GM21423 (cell line): Measurements from ENCODE around the gene GNG13.
"Not testable (repeated sequence)": the region's sequence is repeated elsewhere in the genome, so short reads cannot be mapped to it uniquely, and the experiment has no call there.

ENCODE experiments used
- ATAC-seq: cut with Tn5 transposase; IDR thresholded peaks from one replicate; pipeline ENCODE4 v1.9.1; 2021; ENCODE audit warnings: mild to moderate bottlenecking, moderate library complexity; ENCODE audit not compliant: unreplicated experiment

GNG13 gene

DNA sequence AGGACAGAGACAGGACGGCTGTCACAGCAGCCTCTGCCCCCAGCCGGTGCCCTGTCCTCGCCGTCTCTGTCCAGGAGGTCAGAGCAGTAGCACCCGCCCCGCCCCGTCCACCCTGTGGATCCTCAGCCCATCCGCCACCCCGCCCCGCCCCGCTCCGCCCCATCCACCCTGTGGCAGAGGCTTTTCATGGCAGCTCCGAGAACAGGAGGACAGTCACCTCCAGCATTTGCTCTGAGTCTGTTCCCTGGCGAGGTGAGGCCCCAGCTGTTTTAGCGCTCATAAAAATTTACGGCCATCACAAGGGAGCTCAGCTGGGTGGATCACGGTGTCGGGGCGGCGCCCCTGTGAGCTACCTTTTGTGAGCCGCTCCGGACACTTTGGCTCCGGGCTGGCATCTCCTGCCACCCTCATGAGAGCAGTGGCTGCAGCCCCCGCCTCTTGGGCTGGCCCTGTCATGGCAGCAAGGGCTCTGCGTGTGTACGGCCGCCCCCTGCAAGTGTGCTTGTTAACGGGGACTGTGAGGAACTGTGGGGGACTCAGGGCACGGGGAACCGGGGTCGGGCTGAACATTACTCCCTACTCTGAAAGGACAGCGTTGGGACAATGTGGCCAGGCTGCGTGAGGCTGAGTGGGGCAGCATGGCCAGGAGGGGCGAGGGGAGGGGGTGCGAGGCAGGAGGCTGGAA lies 32.3 kb upstream of the GNG13 start:
- ATAC-seq: no peak

DNA sequence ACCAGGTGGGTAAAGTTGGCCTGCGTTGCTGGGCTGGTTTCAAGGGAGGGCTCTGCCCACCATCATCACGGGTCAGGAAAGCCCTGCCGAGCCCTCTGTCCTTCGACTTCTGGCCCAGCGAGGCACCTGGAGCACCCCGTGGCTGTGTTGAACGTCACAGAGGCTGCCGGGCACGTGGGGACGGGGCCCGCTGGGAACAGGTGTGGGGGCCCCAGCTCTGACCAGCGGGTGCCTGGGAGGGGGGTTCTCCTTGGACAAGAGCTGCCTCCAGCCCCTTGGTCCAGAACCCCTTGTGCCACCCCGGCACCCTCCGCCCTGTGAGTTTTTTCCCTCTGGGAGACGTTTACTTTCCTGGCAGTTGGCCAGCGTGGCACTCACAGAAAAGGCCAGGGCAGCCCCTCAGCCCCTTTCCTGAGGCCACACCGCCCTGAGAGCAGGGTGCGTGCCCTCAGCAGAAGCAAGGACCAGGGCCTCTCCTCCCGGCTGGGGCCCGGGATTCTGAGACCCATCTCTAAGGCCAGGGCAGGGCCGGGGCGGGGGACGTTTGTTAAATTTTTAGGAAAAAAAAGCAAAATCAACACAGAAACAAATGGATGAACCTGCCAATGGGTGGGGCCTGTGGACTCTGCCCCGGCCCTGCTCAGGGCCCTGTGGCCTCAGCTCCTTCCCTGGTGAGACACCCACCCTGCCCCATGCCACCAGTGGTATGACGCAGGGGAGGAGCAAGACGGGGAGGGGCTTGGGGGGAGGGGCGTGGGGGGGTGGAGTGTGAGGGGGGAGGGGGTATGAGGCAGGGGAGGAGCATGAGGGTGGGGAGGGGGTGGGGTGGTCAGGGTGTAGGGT lies 31.3 kb upstream of the GNG13 start:
- no peak for ATAC-seq

DNA sequence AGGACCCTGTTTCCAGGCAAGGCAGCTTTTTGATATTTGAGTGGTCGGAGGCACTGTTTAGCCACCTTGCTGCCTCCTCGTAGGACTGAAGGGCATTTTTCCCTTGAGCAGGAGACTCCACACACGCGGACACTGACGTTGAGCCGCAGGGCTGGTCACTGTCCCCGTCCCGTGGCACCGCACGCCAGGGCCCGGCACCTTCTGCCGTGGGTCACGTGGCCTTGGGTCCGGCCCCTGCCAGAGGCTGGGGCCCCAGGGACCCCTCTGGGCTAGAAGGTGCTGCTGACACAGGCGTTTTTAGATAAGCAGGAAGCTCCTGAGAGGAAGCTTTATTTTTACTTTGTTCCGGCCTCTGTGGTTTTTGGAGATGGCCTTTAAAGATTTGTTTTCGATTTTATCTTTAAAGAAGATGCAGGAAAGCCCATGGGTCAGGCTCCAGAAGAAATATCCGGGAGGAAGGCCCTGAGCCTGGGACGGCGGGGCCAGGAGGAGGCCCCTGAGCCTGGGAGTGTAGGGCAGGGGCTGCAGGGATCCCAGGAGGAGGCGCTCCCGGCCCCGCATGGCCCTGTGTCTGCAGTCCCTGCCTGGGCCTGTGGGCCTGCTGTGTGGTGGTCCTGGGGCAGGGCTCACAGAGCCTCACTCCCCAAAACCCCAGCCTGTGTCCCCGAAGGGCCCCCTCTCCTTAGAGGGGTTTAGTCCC lies 30.5 kb upstream of the GNG13 start:
- no peak for ATAC-seq

DNA sequence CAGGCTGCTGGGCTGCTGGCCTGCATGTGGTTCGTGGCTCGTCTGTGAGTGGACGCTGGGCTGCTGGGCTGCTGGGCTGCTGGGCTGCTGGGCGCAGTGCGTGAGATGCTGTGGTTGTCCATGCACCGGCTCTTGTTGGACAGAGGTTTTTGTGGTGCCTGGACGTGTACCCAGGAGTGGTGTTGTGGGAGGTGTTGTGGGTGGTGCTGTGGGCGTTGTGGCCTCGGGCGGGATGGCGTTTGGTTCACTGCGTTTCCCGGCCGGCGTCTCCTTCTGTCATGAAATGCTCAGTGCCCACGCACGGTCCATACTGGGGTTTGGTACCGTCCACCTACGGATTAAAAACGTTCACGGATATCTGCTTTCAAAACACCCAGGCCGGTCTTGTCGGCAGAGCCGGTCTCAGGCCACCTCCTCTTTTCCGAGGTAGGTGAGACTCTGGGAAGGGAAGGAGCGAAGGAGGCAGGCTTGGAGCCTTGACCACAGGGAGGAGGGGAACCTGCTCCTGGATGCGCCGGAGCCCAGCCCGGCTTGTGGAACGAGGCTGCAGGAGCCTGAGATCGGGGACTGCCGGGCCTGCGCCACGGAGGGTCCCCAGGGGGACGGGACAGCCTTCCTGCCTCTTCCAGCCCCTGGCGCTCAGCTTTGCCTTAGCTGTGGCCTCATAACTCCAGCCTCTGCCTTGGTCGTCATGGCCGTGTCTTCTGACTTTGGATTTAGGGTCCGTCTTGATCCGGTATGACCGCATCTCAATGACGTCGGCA lies 29.8 kb upstream of the GNG13 start:
- no peak for ATAC-seq

DNA sequence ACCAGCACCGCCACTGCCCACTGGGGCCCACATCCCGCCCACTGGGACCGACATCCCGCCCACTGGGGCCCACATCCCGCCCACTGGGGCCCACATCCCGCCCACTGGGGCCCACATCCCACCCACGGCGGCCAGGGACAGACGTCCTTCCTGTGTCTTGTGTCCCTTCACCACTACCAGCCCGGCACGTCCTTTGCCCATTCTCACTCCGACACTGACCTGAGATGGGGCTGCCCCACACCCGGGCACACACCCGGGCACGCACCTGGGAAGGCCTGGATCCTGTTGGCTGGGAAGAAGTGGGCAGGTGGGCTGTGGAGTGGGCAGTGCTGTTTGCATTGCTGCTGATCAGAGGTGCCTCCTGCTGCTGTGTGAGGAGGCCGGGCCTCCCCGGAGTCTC lies 28.4 kb upstream of the GNG13 start:
- no peak for ATAC-seq

DNA sequence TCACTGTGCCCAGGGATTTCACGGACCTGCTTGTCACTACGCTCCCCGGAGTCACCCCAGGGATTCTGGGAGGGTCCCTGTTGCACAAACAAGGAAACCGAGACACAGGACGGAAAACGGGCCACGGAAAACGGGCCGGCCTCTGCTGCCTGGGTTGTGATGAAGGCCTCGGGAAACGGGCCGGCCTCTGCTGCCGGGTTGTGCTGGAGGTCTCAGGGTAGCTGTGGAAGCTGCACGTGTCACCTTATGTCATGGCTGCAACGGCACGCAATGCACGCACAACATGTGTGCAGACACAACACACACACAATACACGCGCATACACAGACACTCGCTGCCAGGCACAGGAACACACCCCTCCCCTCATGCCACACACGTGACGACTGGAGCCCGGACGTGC lies 27.0 kb upstream of the GNG13 start:
- no peak for ATAC-seq

DNA sequence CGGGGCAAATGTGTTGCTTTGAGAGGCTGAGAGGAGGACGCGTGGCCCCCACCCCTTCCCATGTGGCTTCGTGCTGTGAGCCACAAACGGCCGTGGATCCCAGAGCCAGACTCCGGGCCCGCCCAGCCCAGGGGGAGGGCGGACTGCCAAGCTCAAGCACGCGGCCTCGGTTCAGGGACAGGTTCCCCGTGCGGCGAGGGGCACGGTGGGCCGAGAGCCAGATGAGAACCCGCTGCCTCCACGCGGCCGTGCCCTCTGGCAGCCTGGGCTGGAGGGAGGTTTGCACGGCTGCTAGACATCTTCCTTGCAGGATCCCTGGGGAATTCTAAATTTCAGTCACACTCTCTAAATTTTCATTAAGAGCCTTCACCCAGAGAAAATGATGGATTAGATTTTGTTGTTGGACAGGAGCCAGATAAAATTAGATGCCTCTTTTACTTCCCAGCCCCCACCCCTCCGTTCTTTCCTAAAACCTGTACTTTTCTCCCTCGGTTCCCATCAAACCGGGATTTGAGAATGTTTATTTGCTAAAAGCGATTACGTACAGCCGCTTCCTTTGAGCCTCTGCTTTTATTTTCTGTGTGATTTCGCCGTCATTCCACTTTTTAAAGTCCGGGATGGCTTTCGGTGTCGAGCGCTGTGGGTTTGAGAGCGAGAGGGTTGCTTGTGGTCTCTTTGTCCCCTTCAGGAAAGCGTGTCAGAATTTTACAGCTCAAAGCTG lies 25.0 kb upstream of the GNG13 start:
- ATAC-seq: no peak

DNA sequence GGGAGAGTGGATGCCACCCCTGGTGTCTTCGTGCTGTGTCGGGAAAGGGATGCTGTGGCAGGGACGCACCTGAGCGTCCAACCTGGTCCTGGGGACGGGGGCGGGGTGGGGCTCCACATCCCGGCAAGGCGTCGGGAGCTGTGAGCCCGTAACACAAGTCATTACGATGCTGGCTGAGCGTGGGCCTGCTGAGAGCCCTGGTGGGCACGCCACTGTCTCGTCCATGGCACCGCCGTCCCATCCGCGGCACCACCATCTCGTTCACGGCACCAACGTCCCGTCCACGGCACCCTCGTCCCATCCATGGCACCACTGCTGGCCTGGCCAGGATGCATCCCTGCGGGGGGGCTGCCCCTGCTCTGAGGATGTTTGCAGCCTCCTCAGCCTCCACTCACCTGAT lies 24.1 kb upstream of the GNG13 start:
- no peak for ATAC-seq

DNA sequence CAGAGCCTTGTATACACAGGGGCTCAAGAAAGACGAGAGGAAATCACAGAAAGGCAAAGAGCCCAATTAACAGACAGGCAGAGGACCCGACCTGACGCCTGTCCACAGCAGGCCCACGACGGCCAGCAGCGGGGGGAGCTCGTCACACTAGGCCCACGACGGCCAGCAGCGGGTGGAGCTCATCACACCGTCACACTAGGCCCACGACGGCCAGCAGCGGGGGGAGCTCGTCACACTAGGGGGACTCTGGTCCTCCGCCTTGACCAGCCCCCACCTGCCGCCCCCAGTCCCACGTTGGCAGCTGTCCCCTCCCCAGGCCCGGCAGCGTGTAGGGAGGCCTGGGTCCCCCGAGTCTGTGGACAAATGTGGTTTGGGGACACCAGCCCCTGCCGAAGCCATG lies 23.7 kb upstream of the GNG13 start:
- ATAC-seq: no peak

DNA sequence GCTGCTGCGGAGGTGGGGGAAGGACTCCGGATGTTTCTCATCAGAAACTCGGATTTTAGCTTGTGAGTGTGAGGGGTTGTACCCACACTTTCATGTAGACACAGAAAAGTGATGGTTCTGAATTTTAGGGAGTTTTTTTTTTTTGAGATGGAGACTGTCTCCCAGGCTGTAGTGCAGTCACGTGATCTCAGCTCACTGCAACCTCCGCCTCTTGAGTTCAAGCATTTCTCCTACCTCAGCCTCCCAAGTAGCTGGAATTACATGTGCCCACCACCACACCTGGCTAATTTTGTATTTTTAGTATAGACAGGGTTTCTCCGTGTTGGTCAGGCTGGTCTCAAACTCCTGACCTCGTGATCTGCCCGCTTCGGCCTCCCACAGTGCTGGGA lies 22.4 kb upstream of the GNG13 start:
- no peak for ATAC-seq

DNA sequence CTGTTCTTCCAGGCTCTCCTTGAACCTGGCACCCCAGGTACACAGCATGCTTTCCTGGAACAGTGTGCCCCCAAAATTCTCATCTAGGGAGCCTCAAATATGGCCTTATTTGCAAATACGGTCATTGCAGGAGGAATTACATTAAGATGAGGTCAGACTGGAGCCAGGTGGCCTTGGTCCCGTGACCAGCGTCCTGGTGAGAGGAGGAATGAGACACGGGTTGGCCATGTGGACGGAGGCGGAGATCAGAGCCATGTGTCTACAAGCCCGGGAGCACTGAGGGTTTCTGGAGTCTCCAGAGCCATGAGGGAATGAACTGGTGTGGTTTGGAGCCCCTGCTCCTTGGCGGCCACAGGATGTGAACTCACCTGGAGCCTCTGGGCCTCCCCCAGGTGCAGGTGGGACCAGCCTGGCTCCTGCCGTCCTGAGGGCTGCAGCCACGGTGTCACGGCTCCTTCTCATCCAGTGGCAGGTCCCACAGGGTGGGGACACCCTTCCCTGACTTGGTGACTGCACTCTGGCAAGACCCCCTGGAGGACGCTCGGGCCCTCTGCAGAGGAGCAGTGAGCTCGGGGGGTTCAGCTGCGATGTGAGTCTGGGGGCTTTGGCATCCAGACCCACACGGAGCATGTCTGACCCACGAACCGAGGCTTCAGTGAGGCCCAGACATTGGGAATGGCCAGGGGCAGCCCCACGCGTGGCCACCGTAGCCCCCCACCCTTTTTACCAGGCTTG lies 21.8 kb upstream of the GNG13 start:
- ATAC-seq: no peak

DNA sequence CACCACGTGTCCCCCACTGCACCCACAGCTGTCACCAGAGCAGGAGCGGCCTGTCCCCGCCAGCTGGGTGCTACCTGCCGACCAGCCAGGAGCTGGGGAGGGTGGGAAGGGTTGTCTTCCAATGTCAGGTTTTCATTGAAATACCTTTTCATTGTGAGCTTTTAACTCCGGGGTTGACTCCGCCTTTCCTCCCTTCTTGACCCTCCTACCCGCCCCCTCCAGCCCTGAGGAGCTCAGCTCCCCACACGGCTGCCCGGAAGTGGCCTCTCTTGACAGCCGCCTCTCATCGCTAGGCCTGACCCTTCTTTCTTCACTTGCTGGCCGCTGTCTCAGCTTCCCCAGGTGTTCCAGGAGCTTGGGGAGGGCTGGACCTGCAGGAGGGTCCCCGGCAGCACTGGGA lies 21.2 kb upstream of the GNG13 start:
- ATAC-seq: no peak

DNA sequence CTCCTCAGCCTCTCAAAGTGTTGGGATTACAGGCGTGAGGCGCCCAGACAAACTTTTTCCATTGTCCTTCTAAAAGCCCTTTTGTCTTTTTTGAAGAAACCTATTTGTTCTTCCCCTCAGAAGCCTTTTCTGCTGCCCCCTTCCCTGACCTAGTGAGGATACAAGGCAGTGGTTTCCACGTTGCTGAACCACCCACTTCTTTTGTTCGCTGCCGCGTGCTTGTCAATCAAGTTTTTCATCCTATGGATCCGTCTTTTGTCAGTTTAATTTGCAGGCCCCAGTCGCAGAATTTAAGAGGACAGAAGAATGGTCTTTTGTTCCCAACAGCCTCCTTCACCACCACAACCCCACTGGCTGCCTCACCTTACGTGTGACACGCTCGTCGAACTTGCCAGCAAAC lies 20.2 kb upstream of the GNG13 start:
- no peak for ATAC-seq

DNA sequence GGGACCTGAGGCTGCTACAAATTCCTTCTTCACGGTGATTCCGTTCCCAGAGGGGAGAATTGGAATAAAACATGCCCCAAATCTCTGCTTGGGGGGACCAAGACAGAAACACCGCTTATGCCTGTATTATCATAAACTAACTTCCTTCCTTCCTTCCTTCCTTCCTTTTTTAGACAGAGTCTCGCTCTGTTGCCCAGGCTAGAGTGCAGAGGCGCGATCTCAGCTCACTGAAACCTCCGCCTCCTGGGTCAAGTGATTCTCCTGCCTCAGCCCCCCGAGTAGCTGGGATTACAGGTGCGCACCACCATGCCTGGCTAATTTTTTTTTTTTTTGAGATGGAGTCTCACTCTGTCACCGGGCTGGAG lies 19.5 kb upstream of the GNG13 start:
- not testable (repeated sequence) for ATAC-seq

DNA sequence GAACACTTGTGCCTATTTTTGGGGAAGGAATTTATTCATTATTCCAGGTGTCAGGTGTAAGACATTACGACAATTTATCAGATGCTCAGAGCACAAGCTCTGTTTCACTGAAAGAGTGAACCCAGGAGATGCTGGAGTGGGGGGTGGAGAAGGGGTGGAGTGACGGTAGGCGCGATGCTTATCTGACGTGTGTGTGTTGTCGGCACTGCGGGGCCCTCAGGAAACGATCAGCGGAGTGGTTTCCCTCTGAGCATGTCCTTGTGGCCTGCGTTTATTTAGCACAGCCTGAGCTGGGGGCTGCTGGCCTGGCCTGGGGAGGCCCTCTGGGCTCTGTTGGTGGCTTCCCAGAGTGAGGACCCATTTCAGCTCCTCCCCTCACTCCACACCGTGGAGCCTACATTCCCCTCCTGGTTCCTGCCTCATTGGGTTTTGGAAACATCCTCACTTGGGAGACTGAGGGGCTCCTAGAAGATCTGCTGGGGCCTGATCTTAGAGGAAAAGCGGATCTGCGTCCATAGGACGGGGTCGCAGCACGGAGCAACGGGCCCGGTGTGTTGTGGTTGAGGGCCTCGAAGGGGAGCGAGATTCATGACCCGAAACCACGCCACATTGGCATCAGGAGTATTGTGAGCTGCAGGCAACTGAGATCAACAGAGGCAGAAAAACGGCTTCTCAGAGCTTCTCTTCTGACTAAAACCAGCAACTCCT lies 19.0 kb upstream of the GNG13 start:
- no peak for ATAC-seq

DNA sequence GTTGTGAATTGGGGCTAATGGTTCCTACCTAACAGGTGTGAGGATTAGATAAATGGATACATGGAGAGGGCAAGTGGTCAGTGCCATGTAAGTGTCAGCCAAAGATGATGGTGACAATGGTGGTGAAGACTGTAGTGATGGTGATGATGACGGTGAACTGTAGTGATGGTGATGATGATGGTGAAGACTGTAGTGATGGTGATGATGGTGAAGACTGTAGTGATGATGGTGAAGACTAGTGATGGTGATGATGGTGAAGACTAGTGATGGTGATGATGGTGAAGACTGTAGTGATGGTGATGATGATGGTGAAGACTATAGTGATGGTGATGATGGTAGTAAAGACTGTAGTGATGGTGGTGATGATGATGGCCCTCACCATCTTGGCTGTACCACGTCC lies 18.1 kb upstream of the GNG13 start:
- no peak for ATAC-seq

DNA sequence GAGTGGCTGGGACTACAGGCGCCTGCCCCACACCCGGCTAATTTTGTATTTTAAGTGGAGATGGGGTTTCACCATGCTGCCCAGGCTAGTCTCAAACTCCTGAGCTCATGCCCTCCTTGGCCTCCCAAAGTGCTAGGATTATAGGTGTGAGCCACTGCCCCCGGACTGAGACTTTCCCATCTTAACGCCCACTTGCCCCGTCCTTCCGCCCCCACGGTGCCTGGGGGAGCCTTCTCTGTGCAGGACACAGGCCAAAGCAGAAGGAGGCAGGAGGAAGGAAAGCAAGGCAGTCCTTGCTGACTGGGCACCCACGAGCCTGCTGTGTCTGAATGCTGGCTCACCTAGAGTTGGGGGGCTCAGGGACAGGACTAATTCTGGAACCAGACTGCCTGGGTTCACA lies 17.6 kb upstream of the GNG13 start:
- no peak for ATAC-seq

DNA sequence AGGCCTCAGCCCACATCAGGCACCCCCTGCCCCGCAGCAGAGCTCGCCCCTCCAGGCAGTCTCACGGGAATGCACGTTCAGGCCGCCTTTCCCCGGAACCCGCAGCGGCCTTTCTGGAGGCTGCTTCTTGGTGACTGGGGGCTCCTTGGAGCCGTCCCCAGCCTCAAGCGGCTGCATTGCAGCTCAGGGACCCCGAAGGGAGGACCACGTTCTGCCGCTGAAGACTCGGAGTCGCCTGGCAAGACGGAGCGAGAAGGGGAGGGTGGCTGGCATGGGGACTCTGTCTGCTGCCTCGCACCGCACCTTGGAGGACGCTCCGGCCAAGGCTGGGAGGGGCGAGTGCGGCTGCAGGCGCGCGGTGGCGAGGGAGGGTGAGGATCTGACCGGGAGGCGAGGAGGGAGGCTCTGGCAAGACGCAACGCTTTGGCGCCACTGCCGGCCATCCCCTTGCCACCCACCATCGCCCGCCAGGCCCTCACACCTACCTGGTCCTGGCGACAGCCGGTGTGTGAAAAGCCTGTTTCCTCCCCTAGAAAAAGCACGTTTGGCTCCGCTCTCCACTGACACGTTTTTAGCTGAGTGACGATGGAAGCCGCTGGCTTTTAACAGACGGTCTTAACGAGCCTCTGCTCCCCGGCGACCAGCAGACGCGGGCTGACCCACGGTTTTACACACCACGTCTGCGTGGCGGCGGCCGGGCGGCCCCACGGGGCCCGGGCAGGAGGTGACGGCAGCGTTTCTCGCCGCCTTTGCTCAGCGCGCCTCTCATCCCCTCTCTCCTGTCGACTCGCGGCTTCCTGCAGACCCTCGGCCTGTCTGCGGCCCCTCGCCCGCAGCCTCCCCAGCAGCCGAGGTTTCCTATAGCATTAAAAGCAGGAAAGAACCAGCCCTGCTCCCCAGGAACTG lies 16.7 kb upstream of the GNG13 start:
- no peak for ATAC-seq
